ENCODE data around the gene ALCAM.

ALCAM gene

GRCh38 chr3:105497386-105497785, 130.7 kb downstream of the ALCAM start:
- DNase-seq: no peak

- no peak for DNase-seq
These were observed 133.3 kb downstream of the ALCAM start for GRCh38 chr3:105499961-105500360.

GRCh38 chr3:105502333-105502732, 135.6 kb downstream of the ALCAM start:
- DNase-seq: no peak

- no peak for DNase-seq
These were observed 136.5 kb downstream of the ALCAM start for GRCh38 chr3:105503191-105503593.

GRCh38 chr3:105504440-105504951, 137.8 kb downstream of the ALCAM start:
- no peak for DNase-seq

GRCh38 chr3:105505170-105505569, 138.5 kb downstream of the ALCAM start:
- DNase-seq: no peak

GRCh38 chr3:105511031-105511430, 144.3 kb downstream of the ALCAM start:
- DNase-seq: no peak

- DNase-seq: no peak
These were observed 145.4 kb downstream of the ALCAM start for GRCh38 chr3:105512061-105512460.

GRCh38 chr3:105513042-105513441, 146.3 kb downstream of the ALCAM start:
- no peak for DNase-seq

GRCh38 chr3:105513886-105514285, 147.2 kb downstream of the ALCAM start:
- DNase-seq: no peak

- no peak for DNase-seq
These were observed 148.7 kb downstream of the ALCAM start for GRCh38 chr3:105515372-105515771.

GRCh38 chr3:105516972-105517371, 150.3 kb downstream of the ALCAM start:
- DNase-seq: no peak

GRCh38 chr3:105518203-105518602, 151.5 kb downstream of the ALCAM start:
- no peak for DNase-seq

- peak; percentile 11 for DNase-seq
These were observed 152.2 kb downstream of the ALCAM start for GRCh38 chr3:105518806-105519418.

- DNase-seq: no peak
These were observed 155.1 kb downstream of the ALCAM start for GRCh38 chr3:105521770-105522169.

- DNase-seq: no peak
These were observed 156.8 kb downstream of the ALCAM start for GRCh38 chr3:105523501-105523900.

GRCh38 chr3:105525531-105525930, 158.8 kb downstream of the ALCAM start:
- no peak for DNase-seq

GRCh38 chr3:105526360-105527111, 159.8 kb downstream of the ALCAM start:
- no peak for DNase-seq

- DNase-seq: no peak
These were observed 160.8 kb downstream of the ALCAM start for GRCh38 chr3:105527535-105527934.

GRCh38 chr3:105527949-105528348, 161.2 kb downstream of the ALCAM start:
- DNase-seq: peak; percentile 25

GRCh38 chr3:105528955-105529354, 162.2 kb downstream of the ALCAM start:
- no peak for DNase-seq

- no peak for DNase-seq
These were observed 162.7 kb downstream of the ALCAM start for GRCh38 chr3:105529456-105529855.

- no peak for DNase-seq
These were observed 165.5 kb downstream of the ALCAM start for GRCh38 chr3:105532251-105532650.

- DNase-seq: no peak
These were observed 167.3 kb downstream of the ALCAM start for GRCh38 chr3:105533960-105534359.

- no peak for DNase-seq
These were observed 167.8 kb downstream of the ALCAM start for GRCh38 chr3:105534491-105534890.
